ENCODE results near the gene LYSMD2. TPM values are rescaled to one million over a fixed set of nuclear protein-coding genes. Genes with fewer than 3 reads are reported as not detected.

The LYSMD2 gene
- total RNA-seq, 1 experiment from 2014 or later: 2.2 TPM

GRCh38 chr15:51706291-51706690 lies 31.2 kb downstream of the LYSMD2 start (continued):
- TF ChIP-seq HMGXB4 (CRISPR knock-in tag; IDR thresholded peaks at IDR 0.05) (no peak), IRF1 (CRISPR knock-in tag; IDR thresholded peaks at IDR 0.05) (no peak), AR (CRISPR knock-in tag; IDR thresholded peaks at IDR 0.05) (no peak), KAT7 (CRISPR knock-in tag; IDR thresholded peaks at IDR 0.05; ENCODE audit: borderline replicate concordance) (no peak), ZNF317 (CRISPR knock-in tag; IDR thresholded peaks at IDR 0.05; ENCODE audit: borderline replicate concordance, low read depth) (no peak), JAZF1 (CRISPR knock-in tag; IDR thresholded peaks at IDR 0.05) (no peak)

- POLR2A ChIA-PET: no interaction called here
- TF ChIP-seq SOX15 (CRISPR knock-in tag; IDR thresholded peaks at IDR 0.05): no peak
- no peak for TF ChIP-seq ZNF121 (CRISPR knock-in tag; IDR thresholded peaks at IDR 0.05)
- no peak for DNase-seq (ENCODE audit: low spot score)
- H3K4me1 Mint-ChIP-seq: no peaks in the 10 kb centered on the region
- peaks cover 13% of the 10 kb centered on the region for H3K36me3 Mint-ChIP-seq
- H3K4me3 Mint-ChIP-seq: no peak overlapping the region
- no peaks in the 10 kb centered on the region for H3K27me3 Mint-ChIP-seq (ENCODE audit: low read depth)
- H3K27ac Mint-ChIP-seq: no peak overlapping the region
- H3K9me3 Mint-ChIP-seq: no peaks in the 10 kb centered on the region
- CTCF ChIA-PET: interaction anchor here (0.6 to 1.5 kb wide), 2 partner anchors 74 to 203 kb away, joined by 3 to 4 read pairs; no protein-coding TSS in a partner anchor
- ATAC-seq: no peak
Observed at GRCh38 chr15:51702710-51703109, 34.7 kb downstream of the LYSMD2 start.

- Mint-ChIP-seq H3K27me3 (ENCODE audit: low read depth) (no peaks in the 10 kb centered on the region), H3K36me3 (peaks cover 13% of the 10 kb centered on the region), H3K4me3 (no peak overlapping the region), H3K9me3 (no peaks in the 10 kb centered on the region), H3K27ac (no peak overlapping the region), H3K4me1 (no peaks in the 10 kb centered on the region)
- ATAC-seq (no peak), DNase-seq (ENCODE audit: low spot score) (no peak)
- CTCF ChIA-PET: no interaction called here
- TF ChIP-seq ZNF423 (CRISPR knock-in tag; IDR thresholded peaks at IDR 0.05): no peak
- TF ChIP-seq ATF2 (CRISPR knock-in tag; IDR thresholded peaks at IDR 0.05; ENCODE audit: borderline replicate concordance, low read depth): no peak
- no peak for TF ChIP-seq RELA (CRISPR knock-in tag; IDR thresholded peaks at IDR 0.05; ENCODE audit: borderline replicate concordance)
- POLR2A ChIA-PET: no interaction called here
Observed at GRCh38 chr15:51699373-51699772, 38.1 kb downstream of the LYSMD2 start.

- Mint-ChIP-seq H3K4me3 (no peak overlapping the region), H3K9me3 (no peaks in the 10 kb centered on the region), H3K4me1 (no peaks in the 10 kb centered on the region), H3K27me3 (ENCODE audit: low read depth) (no peaks in the 10 kb centered on the region), H3K36me3 (peaks cover 13% of the 10 kb centered on the region), H3K27ac (no peak overlapping the region)
- DNase-seq (ENCODE audit: low spot score): no peak
- ChIA-PET POLR2A (interaction anchor here (1.0 kb wide), 1 partner anchor 15 kb away, joined by 3 read pairs; no protein-coding TSS in a partner anchor), CTCF (no interaction called here)
- ATAC-seq: no peak
- TF ChIP-seq RORB (CRISPR knock-in tag; IDR thresholded peaks at IDR 0.05) (no peak), STAT6 (CRISPR knock-in tag; conservative IDR thresholded peaks at IDR 0.05; ENCODE audit: low read depth) (no peak), CREM (CRISPR knock-in tag; IDR thresholded peaks at IDR 0.05) (no peak), OVOL2 (CRISPR knock-in tag; IDR thresholded peaks at IDR 0.05; ENCODE audit: borderline replicate concordance) (no peak), NFYB (CRISPR knock-in tag; conservative IDR thresholded peaks at IDR 0.05; ENCODE audit: low read depth) (no peak), MAX (CRISPR knock-in tag; IDR thresholded peaks at IDR 0.05) (no peak), PRDM15 (CRISPR knock-in tag; IDR thresholded peaks at IDR 0.05) (no peak)
Observed at GRCh38 chr15:51697163-51697562, 40.3 kb downstream of the LYSMD2 start.

Data from WTC11 (cell line).